GM19324 (cell line): ENCODE measurements around the gene PPP2R2B.
"Not testable (repeated sequence)": the region's sequence is repeated elsewhere in the genome, so short reads cannot be mapped to it uniquely, and the experiment has no call there.

Source experiments
- ATAC-seq: cut with Tn5 transposase; IDR thresholded peaks from one replicate; pipeline ENCODE4 v1.9.1; 2021; ENCODE audit warnings: mild to moderate bottlenecking, moderate library complexity; ENCODE audit not compliant: unreplicated experiment, low FRiP score

The PPP2R2B gene

GRCh38 chr5:146626936-146627335, 251.6 kb downstream of the PPP2R2B start:
- ATAC-seq: no peak

- ATAC-seq: no peak
Observed at GRCh38 chr5:146624179-146624578, 254.4 kb downstream of the PPP2R2B start.

DNA sequence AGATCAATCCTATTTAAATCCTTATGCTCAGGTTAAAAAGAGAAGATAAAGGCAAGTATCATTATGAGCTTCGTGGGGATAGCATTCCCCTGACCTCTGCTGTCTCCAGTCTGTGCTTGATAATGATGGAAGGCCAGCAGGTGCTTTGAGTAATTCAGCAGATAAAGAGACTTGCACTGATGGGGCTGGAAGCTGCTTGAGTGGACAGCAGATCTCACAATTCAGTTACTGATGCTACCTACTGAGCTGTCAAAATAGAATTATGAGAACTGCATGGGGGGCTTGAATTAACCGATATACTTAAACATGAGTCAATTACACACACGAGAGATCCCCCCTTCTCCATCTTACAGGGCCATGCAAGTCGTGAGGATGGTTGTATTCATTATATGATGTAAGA, 254.9 kb downstream of the PPP2R2B start:
- no peak for ATAC-seq

- no peak for ATAC-seq
Observed at GRCh38 chr5:146623009-146623408, 255.5 kb downstream of the PPP2R2B start.

DNA sequence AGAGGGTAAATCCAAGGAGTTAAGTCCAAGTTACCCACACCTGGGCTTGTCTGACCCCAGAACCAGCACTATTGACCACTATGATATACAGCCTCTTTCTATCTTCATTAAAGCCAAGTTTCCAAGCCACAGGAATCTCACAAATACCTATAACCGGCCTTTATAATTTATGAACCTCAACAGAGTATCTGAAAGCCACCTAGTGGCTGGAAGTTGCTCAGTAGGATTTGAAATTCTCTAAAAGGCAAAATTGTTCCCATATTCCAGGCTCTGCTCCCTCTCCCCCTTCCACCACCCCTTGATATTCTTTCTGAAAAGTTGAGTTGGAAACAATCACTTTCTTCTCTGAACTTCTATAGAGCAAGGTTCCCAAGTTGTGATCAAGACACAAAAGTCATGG, 256.2 kb downstream of the PPP2R2B start:
- no peak for ATAC-seq

GRCh38 chr5:146620669-146621051, 257.9 kb downstream of the PPP2R2B start:
- ATAC-seq: no peak

DNA sequence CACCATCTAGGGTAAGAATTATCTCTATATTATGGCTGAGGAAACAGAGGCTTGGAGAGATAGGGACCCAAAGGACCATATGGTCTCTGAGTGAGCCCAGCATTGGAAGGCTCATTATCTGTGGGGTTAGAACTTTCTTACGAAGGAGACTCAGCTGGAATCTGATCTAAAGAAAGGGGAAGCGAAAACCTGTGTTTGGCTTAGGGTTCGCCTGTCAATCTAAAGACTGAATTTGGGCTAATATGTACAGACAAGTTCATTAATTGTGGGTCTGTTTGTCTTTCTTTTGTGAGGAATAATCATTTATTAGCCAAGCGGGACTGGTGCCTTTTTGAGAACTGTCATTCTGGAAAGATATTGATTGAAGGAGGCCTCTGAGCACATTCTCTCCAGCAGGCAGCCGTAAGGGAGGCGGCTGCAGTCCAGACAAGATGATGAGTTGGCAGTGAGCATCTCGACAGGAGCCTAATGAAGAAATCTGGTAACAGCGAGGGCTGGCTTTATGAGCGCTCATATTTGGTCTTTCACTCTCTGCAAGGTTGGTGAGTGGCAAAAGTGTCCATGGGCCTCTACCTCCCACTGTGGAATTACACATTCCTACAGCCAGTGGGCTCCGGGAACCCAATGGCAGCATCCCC, 258.4 kb downstream of the PPP2R2B start:
- ATAC-seq: no peak

DNA sequence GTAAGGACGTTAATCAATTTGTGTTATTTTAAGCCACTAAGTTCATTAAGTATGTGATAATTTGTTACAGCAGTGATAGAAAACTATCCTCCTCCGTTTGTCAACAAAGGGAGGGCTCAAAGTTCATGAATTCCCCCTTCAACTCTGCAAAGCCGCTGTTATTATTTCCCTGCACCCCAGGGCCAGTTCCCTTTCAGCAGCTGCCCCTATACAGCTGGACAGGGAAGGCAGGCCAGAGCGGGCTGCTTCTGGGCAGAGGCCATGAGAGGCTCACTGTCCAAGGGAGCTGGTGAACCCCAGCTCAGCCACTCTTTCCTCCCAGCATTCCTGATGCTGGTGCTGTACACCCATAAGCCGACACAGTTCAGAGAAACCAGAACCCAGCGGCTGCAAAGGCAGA, 260.1 kb downstream of the PPP2R2B start:
- no peak for ATAC-seq

DNA sequence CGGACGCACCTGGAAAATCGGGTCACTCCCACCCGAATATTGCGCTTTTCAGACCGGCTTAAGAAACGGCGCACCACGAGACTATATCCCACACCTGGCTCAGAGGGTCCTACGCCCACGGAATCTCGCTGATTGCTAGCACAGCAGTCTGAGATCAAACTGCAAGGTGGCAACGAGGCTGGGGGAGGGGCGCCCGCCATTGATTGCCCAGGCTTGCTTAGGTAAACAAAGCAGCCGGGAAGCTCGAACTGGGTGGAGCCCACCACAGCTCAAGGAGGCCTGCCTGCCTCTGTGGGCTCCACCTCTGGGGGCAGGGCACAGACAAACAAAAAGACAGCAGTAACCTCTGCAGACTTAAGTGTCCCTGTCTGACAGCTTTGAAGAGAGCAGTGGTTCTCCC, 268.8 kb downstream of the PPP2R2B start:
- ATAC-seq: not testable (repeated sequence)

- ATAC-seq: no peak
Observed at GRCh38 chr5:146607659-146608332, 270.8 kb downstream of the PPP2R2B start.

DNA sequence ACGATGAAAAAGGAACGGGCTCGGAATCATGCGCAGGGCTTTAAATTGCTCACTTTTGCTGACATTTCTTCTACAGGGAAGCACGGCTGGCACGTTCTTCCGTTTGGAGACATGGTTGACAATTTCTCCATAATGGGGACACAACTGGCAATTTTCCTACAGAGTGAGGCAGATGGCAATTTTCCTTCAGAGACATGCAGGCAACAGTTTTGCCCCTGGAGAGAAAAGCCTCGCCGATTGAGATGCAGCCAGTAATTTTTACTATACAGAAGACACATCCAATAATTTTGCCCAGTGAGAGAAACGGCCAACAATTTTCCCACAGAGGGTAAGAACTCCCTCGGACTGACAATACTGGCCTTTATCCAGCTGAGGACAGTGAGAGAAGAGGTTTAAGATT, 271.7 kb downstream of the PPP2R2B start:
- no peak for ATAC-seq

DNA sequence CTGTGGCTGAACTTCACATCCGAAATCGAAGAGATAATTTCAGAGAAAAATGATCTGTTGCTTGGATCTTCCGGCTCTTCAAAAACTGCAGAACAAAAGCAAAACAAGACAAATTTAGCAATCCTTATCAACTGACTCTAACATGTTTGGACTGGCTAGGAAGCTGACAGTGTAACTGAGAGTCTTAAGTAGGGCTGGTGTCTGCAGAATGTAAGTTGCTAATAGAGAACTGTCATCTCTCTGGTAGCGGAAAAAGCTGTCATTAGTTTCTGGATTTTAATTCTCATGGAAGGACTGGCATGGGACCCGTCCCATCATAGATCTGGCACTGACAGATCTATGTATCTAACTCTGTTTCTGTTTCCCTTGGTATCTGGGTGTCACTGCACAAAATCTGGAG, 278.2 kb downstream of the PPP2R2B start:
- ATAC-seq: no peak

GRCh38 chr5:146599261-146599660, 279.3 kb downstream of the PPP2R2B start:
- no peak for ATAC-seq

- ATAC-seq: no peak
Observed at GRCh38 chr5:146595088-146595487, 283.5 kb downstream of the PPP2R2B start.

DNA sequence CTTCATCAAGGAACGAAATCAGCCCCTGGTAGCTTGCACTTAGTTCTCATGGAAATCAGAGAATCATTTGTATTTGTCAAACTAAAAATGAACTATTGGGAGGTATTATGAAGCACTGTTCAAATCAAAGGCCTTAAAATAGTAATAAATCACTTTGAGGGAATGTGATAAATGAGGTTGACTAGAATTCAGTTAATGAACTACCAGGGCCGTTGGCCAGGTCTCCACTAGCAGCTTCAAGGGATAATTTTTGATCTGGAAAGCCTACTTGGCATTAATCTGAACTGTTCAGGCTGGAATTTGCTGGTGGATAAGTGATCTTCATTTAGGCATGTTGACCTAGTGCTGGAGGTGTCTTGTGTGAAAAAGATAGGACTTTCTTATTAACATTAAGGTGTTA, 286.2 kb downstream of the PPP2R2B start:
- ATAC-seq: no peak

GRCh38 chr5:146589028-146589345, 289.6 kb downstream of the PPP2R2B start:
- no peak for ATAC-seq

DNA sequence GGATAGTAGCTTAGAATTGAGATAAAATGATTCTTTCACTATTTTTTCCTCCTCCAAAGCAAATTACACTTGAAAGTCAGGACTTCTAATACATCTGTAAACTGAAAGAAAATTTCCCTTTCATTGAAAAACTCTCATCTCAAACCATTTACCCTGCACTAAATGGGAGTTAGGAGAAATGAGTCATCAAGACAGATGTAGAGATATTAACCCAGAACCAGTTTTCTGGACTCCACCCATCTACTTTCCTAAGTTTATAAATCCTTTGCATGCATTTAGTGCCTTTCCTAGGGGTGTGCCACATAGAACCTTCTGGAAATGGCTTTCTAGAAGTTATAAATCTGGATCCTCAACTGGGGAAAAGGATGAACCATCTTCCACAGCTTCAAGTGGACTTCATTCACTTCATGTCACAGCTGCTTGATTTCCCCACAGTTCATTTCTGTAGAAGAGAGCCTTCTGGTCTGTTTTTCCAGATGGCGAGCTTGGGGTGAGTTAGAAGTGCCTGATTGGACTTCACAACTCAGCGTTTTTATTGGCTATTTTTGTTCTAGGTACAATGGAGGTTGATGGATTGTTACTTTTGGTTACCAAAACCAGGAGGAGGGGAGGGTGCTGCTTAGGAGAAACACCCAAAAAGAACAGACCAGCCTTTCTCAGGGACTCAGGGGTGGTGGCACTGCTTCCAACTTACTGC, 290.1 kb downstream of the PPP2R2B start:
- no peak for ATAC-seq

GRCh38 chr5:146586752-146587151, 291.8 kb downstream of the PPP2R2B start:
- ATAC-seq: no peak

GRCh38 chr5:146584750-146585149, 293.8 kb downstream of the PPP2R2B start:
- no peak for ATAC-seq

DNA sequence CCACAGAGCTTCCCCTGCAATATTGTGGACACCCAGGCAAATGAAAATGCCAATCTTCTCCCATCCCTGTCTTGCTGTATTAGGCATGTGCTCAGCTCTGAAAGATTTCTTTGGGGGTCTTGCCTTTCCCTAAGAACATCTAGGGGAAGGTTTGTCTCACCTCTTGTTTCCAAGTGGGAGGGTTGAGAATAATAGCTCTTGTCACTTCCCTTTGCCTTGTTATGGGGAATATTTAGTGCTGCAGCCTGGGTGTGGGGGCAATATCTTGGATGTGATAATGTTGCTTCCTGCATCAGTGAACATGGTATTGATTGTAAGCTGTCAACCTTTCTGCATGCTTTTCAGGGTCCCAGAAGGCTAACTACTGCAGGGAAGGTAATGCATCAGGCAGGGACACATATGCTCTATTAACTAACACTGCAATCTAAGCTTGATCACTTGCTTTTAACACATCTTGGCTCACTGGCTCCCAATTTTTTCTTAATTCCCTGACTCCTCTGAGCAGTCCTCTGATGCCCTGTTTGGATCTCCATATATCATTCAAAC, 296.4 kb downstream of the PPP2R2B start:
- ATAC-seq: no peak

GRCh38 chr5:146580237-146580636, 298.3 kb downstream of the PPP2R2B start:
- no peak for ATAC-seq

DNA sequence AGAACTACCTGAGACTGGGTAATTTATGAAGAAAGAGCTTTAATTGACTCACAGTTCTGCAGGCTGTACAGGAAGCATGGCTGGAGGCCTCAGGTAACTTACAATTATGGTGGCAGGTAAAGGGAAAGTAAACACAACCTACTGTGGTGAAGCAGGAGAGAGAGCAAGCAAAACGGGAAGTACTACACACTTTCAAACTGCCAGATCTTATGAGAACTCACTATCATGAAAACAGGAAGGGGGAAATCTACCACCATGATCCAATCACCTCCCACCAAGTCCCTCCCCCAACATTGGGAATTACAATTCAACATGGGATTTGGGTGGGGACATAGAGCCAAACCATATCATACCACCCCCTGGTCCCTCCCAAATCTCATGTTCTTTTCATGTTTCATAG, 303.8 kb downstream of the PPP2R2B start:
- no peak for ATAC-seq
